Measurements from ENCODE around the gene CUL2.
"Not testable (repeated sequence)": the region's sequence is repeated elsewhere in the genome, so short reads cannot be mapped to it uniquely, and the experiment has no call there.

- TF ChIP-seq CTCF, POLR2A (IDR thresholded peaks at IDR 0.05): not testable (repeated sequence)
Observed at GRCh38 chr10:34972591-34972990, 117.5 kb downstream of the CUL2 start.
